ENCODE data around the gene SRGAP1. TPM values are rescaled to one million over a fixed set of nuclear protein-coding genes. Genes with fewer than 3 reads are reported as not detected.
"Not testable (repeated sequence)": the region's sequence is repeated elsewhere in the genome, so short reads cannot be mapped to it uniquely, and the experiment has no call there.

The SRGAP1 gene
- polyA plus RNA-seq, 1 donor from 2014 or later: not detected

DNA sequence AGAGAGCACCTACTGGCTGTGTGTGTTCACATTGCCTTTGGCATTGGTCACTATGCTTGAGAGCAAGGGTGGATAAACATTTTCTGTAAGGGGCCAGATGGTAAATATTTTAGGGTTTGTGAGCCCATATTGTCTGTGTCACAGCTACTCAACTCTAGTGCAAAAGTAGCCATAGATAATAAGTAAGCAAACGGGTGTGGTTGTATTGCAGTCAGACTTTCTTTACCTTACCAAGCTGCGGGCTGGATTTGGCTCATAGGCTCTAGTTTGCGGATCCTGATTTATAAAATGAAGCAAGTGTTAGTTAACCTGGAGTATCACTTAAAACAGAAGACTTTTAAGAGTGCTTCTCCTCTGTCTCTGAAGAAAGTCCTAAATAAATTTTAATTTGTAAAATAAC lies 208.6 kb downstream of the SRGAP1 start:
- Mint-ChIP-seq H3K36me3 (no peaks in the 10 kb centered on the region), H3K4me1 (no peaks in the 10 kb centered on the region), H3K27me3 (peaks cover 3% of the 10 kb centered on the region), H3K27ac (peak overlapping the region in 1 of 3 donors; percentile 27), H3K4me3 (no peak overlapping the region), H3K9me3 (peaks cover 2 to 5% (median 5%) of the 10 kb centered on the region in 3 donors)

DNA sequence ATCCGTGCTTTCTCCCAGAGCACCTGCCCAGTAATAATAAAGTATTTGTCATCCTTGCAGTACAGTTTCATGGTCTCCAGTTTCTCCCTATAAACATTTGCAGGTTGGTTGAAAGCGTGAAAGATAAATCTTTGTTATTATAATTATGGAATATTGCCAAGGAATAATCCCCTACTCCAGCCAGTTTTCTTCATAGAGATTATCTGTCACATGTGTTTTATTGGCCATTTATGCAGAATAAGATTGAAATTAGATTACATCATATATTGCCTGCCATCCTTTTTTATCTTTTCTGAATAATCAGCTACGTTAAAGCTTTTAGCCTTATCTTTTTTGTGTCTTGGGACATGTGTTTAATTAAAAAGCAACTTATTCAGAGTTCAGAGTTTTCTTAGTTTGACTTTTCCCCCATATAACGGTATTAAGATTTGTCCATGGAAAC lies 209.6 kb downstream of the SRGAP1 start:
- no peaks in the 10 kb centered on the region for H3K4me1 Mint-ChIP-seq
- H3K4me3 Mint-ChIP-seq: no peak overlapping the region
- H3K36me3 Mint-ChIP-seq: no peaks in the 10 kb centered on the region
- H3K9me3 Mint-ChIP-seq: peaks cover 0 to 5% (median 5%) of the 10 kb centered on the region in 3 donors
- H3K27ac Mint-ChIP-seq: no peak overlapping the region
- H3K27me3 Mint-ChIP-seq: peaks cover 3% of the 10 kb centered on the region

DNA sequence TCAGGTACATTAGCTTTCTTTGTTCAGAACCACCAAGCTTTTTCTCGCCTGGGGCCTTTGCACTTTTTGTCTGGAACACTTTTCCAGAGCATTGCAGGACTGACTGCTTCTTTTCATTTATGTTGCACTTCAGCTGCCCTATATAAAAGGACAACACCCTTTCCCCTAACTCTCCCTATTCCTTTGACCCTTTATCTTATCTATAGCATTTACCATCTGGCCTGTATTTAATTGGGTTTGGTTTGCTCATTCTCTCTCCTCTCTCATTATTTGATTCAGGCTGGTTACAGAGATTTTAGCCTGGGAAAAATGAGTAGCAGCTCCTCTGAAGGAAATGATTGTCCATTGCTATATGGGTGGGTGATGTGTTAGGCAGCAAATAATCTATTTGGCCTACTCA lies 212.2 kb downstream of the SRGAP1 start:
- Mint-ChIP-seq H3K9me3 (peaks cover 0 to 5% (median 5%) of the 10 kb centered on the region in 3 donors), H3K27ac (no peak overlapping the region), H3K4me1 (peaks cover 0 to 1% (median 0%) of the 10 kb centered on the region in 3 donors), H3K4me3 (no peak overlapping the region), H3K27me3 (peaks cover 4% of the 10 kb centered on the region), H3K36me3 (no peaks in the 10 kb centered on the region)

DNA sequence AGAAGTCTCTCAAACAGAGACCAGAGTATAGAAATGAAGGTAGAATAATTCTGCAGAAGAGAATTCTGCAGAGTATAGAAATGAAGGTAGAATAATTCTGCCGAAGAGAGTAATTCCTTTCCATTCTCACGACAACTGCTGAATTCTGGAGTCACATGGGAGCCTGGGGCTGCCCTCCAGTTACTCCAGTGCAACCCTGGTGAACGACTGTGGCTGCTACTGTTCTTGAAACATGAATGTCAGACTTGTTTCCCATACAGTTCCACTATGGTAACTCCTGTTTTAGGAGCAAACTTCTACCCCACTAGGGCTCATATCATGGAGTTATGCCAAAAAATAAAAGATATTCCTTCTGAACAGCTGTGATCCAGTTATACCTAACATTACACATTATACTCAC lies 213.2 kb downstream of the SRGAP1 start:
- Mint-ChIP-seq H3K27ac (no peak overlapping the region), H3K4me3 (no peak overlapping the region), H3K27me3 (peaks cover 1% of the 10 kb centered on the region), H3K9me3 (peaks cover 0 to 5% (median 5%) of the 10 kb centered on the region in 3 donors), H3K4me1 (peaks cover 0 to 1% (median 0%) of the 10 kb centered on the region in 3 donors), H3K36me3 (no peaks in the 10 kb centered on the region)

DNA sequence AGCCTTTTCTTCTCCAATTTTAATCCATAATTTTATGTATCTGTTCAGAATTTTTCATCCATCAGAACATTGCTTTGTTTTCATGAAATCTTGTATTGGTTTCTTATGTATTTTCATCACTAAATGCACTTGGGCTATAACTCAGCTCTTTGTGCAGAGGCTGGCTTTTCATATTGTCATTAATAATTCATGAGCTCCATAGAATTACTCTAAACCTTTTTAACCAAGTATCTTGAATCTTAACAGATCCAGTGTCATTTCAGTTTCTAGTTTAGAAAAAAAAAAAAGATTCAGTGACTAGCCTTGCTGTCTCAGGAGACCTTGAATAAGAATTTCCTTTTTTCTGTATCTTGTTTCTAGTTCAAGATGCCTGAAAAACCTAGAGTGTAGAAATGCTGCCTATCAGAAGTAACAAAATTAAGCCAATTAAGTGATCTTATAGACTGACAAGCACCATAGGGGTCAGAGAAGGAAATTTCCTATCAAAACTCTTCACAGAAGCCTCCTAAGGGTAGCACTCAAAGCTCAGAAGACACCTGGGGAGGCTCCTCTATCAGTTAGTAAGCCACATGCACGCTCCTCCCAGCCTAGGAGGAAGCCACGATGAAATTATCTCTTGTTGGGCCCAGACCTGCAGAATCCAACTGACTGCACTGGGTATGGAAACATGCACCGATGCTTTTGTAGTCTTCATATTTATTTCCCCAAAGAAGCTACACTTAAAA lies 214.2 kb downstream of the SRGAP1 start:
- Mint-ChIP-seq H3K27ac (peak overlapping the region in 1 of 3 donors; percentile 41), H3K4me3 (no peak overlapping the region)

DNA sequence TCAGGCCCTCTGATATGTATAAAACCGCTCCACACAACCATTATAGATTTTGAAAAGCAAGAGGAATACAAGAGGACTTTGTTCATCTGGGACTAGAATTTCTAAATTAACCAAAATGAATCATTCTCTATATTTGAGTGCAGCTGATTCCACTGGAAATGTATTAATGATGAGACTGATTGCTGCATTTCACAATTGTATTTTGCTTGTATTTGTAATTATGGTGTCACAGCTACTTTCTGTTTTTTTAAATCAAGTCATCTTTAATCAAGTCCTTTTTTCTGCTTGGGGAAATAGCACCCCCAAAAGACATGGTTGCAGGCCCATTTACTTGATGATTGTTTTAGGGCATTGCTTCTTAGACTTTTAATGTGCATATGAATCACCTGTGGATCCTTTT lies 215.2 kb downstream of the SRGAP1 start:
- Mint-ChIP-seq H3K4me3 (no peak overlapping the region), H3K27me3 (peaks cover 3% of the 10 kb centered on the region), H3K4me1 (peaks cover 0 to 1% (median 0%) of the 10 kb centered on the region in 3 donors), H3K27ac (no peak overlapping the region), H3K36me3 (no peaks in the 10 kb centered on the region), H3K9me3 (peaks cover 0 to 5% (median 5%) of the 10 kb centered on the region in 3 donors)

More for the DNA sequence above, 214.2 kb downstream of the SRGAP1 start:
- Mint-ChIP-seq H3K4me1 (peaks cover 0 to 1% (median 0%) of the 10 kb centered on the region in 3 donors), H3K36me3 (no peaks in the 10 kb centered on the region), H3K27me3 (peaks cover 3% of the 10 kb centered on the region), H3K9me3 (peaks cover 0 to 5% (median 5%) of the 10 kb centered on the region in 3 donors)

DNA sequence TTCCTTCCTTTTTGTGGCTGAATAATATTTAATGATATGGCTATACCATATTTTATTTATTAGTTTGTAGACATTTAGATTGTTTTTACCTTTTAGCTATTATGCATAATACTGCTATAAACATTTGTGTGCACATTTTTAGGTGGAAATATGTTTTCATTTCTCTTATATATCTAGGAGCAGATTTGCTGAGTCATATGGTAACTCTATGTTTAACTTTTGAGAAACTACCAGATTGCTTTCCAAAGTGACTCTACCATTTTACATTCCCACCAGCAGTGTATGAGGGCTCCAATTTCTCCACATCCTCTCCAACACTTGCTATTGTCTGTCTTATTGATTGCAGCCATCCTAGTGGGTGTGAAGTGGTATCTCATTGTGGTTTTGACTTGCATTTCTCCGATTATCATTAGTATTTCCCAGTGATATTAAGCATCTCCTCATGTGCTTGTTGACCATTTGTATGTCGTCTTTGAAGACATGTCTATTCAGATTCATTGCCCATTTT lies 217.4 kb downstream of the SRGAP1 start:
- Mint-ChIP-seq H3K36me3 (no peaks in the 10 kb centered on the region), H3K27ac (no peak overlapping the region), H3K9me3 (no peaks in the 10 kb centered on the region), H3K27me3 (peaks cover 3% of the 10 kb centered on the region), H3K4me1 (peaks cover 0 to 1% (median 0%) of the 10 kb centered on the region in 3 donors), H3K4me3 (no peak overlapping the region)

DNA sequence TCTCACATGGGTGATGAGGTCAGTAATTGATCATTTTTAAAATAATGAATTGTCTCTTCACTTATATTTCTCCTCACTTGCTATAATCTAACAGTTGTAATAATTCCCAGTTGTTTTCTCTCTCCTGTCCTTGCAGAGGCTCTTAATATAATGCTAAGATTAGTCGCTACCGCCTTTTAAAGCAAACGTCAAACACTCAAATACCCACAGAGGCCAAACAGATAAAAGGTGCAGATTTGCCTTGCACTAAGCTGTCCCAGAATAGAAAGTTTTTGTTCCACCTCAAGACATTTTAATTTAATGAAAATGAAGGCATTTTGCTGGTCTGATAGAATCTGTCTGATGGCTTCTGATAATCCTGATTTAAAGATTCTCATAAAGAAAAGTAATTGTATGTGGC lies 218.6 kb downstream of the SRGAP1 start:
- peaks cover 0 to 1% (median 0%) of the 10 kb centered on the region in 3 donors for H3K4me1 Mint-ChIP-seq
- H3K36me3 Mint-ChIP-seq: no peaks in the 10 kb centered on the region
- H3K4me3 Mint-ChIP-seq: no peak overlapping the region
- H3K27me3 Mint-ChIP-seq: peaks cover 3% of the 10 kb centered on the region
- no peak overlapping the region for H3K27ac Mint-ChIP-seq
- H3K9me3 Mint-ChIP-seq: no peaks in the 10 kb centered on the region

DNA sequence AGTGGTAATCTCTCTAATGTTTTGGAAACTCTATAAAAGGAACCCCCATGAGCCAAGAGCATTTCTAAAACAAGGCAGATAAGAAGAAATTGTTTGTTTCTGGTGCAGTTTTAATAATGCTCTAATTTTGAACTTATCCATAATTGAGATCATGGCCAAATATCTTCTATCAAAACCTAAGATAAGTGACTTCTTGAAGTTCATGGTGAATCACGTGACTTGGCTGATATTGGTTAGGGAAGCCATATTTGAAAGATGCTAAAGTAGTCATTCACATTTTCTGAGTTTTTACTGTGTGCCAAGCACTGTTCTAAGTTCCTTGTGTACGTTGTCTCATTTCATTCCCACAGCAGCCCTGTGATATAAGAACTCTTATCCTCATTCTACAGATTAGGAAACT lies 219.7 kb downstream of the SRGAP1 start:
- Mint-ChIP-seq H3K4me3 (no peak overlapping the region), H3K27me3 (peaks cover 2% of the 10 kb centered on the region), H3K36me3 (no peaks in the 10 kb centered on the region), H3K27ac (no peak overlapping the region), H3K9me3 (no peaks in the 10 kb centered on the region), H3K4me1 (peaks cover 0 to 3% (median 0%) of the 10 kb centered on the region in 3 donors)

DNA sequence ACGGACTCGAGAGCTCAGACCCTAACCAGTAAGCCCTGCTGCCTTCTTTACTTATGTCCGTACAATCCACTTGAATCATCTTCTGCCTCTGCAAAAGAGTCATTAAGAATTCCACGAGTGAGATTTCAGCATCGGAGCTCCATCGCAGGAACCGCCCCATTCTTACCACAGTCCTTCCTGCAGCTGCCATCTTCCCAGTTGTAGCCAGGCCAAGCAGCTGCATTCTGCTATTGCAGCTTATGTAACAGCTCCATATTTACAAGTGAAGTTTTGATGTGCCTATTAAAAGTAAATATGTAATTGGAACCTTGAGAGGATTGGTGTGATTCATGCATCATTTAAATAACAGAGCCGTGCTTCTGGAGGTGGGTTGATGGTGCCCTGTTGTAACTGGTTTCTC lies 220.2 kb downstream of the SRGAP1 start:
- Mint-ChIP-seq H3K9me3 (no peaks in the 10 kb centered on the region), H3K27me3 (peaks cover 2% of the 10 kb centered on the region), H3K4me1 (peaks cover 0 to 3% (median 0%) of the 10 kb centered on the region in 3 donors), H3K36me3 (no peaks in the 10 kb centered on the region), H3K27ac (no peak overlapping the region), H3K4me3 (no peak overlapping the region)

DNA sequence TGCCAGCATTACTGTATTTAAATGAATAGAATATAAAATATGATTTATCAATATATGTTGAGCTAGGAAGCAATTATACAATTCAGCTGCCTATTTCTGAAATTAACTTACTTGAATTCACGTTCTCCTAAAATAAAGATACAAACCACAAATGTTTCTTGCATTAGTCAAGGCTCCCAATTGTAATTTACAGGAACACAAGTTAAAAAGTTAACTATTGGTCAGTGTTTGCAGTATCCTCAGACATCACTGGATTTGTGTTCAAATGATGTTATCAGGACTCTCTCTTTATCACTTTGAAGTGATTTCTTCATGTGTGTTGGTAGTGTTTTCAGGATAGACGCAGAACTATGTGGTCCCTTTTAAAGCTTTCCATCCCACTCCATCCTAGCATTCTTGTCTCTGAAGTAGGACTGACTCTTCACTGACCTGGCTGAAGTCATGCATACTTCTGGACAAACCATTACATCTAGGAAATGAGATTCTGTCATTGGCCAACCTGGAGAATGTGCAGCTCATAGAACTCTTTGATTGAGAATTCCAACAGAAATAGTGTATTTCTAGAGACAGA lies 221.5 kb downstream of the SRGAP1 start:
- H3K27me3 Mint-ChIP-seq: peaks cover 2% of the 10 kb centered on the region
- H3K27ac Mint-ChIP-seq: no peak overlapping the region
- peaks cover 0 to 3% (median 0%) of the 10 kb centered on the region in 3 donors for H3K4me1 Mint-ChIP-seq
- no peaks in the 10 kb centered on the region for H3K36me3 Mint-ChIP-seq
- no peaks in the 10 kb centered on the region for H3K9me3 Mint-ChIP-seq
- H3K4me3 Mint-ChIP-seq: no peak overlapping the region

DNA sequence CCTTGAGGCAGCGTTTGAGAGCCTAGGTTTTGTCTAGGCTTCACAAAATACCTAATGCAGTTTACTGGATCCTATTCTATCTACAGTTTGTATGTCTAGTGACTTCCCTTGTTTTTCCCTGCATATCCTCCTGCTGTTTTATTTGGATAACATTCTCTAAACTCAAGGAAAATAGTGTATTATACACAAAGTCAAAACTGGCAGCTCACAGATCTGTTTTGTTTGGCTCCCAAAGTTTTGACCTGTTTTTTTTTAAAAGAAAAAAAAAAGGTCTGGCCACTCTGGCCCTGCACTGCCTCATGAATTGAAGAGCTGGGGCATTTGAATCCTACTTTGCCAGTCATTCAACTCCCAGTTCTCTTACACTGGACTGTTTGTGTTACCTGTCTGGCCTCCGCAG lies 222.3 kb downstream of the SRGAP1 start:
- Mint-ChIP-seq H3K9me3 (no peaks in the 10 kb centered on the region), H3K36me3 (no peaks in the 10 kb centered on the region), H3K4me1 (peaks cover 0 to 1% (median 0%) of the 10 kb centered on the region in 3 donors), H3K4me3 (no peak overlapping the region), H3K27ac (no peak overlapping the region), H3K27me3 (peaks cover 2% of the 10 kb centered on the region)

DNA sequence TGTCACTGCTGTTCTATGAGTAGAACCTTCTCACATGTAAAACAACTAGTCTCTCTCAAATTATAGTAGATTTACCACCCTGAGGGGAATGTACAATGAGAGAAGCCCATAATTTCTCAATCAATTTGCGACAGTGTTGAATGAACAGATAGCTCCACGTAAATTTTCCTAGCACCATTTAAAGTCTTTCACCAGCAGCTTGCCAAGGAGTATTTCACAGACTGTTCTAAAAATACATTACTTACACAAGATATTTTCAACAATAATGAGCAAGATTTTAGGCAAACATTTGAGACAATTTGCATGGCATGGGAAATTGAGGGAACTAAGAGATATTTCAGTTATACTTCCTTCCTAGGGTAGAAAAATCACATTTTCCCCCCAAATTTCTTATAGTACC lies 226.0 kb downstream of the SRGAP1 start:
- Mint-ChIP-seq H3K27me3 (no peaks in the 10 kb centered on the region), H3K4me1 (peaks cover 0 to 3% (median 0%) of the 10 kb centered on the region in 3 donors), H3K9me3 (no peaks in the 10 kb centered on the region), H3K36me3 (no peaks in the 10 kb centered on the region), H3K27ac (no peak overlapping the region), H3K4me3 (no peak overlapping the region)

DNA sequence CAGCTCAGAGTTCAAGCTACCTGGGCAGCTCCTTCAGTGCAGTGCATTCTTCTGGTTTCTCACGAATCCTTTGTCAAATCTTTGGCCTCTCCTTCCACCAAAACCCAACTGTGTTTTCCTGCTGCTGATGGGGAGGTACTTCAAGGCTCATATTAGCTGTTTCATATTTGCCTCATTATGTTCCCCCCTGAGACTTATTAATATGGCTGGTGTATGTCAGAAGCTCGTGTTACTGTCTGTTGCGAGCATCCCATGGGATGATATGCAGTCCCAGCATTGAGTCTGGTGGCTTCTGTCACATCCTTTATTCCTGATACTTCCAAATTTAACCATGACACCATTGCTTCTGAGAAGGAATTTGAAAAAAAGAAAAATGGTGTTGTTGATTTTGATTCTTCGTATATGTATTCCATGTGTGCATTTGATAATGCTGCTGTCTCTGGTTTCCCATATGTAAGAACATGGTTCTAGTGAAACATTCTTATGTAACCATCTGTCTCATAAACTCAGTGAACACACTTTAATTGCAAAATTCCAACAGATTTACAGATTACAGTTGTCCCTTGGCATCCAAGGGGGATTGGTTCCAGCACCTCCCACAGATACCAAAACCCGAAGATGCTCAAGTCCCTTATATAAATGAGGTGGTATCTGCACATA lies 228.5 kb downstream of the SRGAP1 start:
- Mint-ChIP-seq H3K27me3 (no peaks in the 10 kb centered on the region), H3K9me3 (no peaks in the 10 kb centered on the region), H3K4me3 (no peak overlapping the region), H3K27ac (no peak overlapping the region), H3K36me3 (no peaks in the 10 kb centered on the region), H3K4me1 (peaks cover 0 to 3% (median 0%) of the 10 kb centered on the region in 3 donors)

DNA sequence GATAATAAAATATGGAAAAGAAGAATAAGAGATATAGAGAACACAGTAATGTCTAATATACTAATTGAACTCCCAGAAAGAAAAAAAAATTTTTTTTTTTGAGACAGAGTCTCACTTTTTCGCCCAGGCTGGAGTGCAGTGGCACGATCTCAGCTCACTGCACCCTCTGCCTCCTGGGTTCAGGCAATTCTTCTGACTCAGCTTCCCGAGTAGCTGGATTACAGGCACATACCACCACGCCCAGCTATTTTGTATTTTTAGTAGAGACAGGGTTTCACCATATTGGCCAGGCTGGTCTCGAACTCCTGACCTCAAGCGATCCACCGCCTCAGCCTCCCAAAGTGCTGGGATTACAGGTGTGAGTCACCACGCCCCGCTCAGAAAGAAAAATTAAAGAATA lies 232.1 kb downstream of the SRGAP1 start:
- not testable (repeated sequence) for H3K9me3 Mint-ChIP-seq, H3K27me3 Mint-ChIP-seq, H3K27ac Mint-ChIP-seq, H3K4me1 Mint-ChIP-seq, H3K4me3 Mint-ChIP-seq, H3K36me3 Mint-ChIP-seq

Measured in IgD-negative memory B cell (primary cell).